ENCODE results near the gene GRAMD1A.

GRAMD1A gene

DNA sequence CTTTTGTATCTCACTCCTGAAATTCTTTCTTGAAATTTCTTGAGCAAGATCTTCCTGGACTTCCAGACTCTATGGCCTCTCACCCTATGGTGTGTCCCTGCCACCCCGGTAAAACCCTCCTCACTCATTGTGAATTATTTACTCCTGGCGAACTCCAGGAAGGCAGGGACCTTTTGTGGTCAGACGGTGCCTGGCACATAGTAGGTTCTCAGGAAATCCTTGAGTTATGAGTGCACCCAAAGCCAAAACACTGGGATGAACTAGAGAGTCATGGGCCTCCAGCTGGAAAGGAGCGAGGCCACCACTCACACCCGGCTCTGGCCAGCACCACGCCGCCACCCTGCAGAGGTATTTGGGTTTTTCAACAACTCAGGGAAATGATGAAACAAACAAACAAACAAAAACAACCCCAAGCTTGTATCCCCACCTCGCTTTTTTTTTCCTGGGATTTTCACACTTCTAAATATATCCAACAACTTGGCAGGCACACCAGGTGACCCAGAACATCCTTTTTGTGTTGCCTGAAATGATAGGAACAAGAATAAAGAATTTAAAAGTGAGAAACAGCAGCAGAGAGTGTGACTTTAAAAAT lies 52.6 kb downstream of the GRAMD1A start:
- FAIRE-seq (no peak), DNase-seq (ENCODE audit: low spot score) (no peak)

DNA sequence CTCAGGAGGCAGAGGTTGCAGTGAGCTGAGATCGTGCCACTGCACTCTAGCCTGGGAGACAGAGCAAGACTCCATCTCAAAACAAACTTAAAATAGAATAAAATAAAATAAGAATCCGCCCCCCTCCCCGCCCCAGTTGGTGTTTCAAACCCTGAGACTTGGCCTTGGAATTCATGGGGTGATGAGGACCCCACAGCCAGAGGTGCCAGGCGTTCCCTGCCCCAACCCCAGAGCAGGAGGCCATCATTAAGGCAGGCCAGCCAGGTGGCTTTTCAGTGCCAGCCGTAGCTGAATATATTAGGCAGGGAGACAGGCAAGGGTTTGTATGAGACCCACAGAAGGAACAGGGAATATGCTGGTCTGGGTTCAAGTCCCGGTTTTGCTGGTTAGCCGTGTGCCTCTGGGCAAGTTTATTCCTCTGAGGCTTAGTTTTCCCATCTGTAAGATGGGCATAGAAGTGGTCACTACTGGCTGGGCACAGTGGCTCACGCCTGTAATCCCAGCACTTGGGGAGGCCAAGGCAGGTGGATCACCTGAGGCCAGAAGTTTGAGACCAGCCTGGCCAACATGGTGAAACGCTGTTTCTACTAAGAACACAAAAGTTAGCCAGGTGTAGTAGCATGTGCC lies 53.7 kb downstream of the GRAMD1A start:
- FAIRE-seq (no peak), DNase-seq (ENCODE audit: low spot score) (no peak)

DNA sequence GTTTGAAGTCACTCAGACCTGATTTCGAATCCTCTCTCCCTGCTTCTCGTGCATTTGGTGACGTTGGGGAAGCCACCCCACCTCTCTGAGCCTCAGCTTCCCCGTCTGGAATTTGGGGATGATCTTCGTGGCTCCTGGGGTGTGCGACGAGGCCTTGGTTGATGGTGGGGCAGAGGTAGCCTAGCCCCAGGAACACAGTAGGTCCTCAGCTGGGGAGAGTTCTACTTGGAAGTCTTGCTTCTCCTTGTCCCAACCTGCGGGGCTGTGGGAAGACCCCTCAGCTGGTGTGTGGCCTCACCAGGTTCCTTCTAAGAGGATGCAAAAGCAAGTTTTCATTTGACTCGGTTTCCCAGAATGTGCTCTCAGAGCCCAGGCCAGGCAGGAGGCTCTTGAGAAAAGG lies 54.5 kb downstream of the GRAMD1A start:
- no peak for FAIRE-seq
- DNase-seq (ENCODE audit: low spot score): no peak

DNA sequence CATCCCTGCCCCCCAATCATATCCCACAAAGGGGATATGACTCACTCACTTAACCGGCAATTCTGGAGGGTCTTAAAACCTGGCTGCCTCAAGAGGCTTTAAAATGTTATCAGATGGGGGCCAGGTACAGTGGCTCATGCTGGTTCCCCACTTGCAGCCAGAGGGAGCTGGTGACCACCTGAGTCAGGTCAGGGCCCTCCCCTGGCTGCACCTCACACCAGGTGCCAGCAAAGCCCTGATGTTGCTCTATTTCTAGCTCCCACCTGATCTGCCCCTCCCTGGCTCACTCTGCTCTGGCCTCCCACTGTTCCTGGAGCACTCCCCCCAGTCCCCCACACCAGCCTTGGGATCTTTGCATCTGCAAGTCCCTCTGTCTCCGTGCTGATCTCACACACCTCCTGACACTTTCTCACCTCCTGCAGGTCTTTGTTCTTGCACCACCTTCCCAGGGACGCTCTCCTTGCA lies 55.6 kb downstream of the GRAMD1A start:
- FAIRE-seq: no peak
- DNase-seq (ENCODE audit: low spot score): no peak

DNA sequence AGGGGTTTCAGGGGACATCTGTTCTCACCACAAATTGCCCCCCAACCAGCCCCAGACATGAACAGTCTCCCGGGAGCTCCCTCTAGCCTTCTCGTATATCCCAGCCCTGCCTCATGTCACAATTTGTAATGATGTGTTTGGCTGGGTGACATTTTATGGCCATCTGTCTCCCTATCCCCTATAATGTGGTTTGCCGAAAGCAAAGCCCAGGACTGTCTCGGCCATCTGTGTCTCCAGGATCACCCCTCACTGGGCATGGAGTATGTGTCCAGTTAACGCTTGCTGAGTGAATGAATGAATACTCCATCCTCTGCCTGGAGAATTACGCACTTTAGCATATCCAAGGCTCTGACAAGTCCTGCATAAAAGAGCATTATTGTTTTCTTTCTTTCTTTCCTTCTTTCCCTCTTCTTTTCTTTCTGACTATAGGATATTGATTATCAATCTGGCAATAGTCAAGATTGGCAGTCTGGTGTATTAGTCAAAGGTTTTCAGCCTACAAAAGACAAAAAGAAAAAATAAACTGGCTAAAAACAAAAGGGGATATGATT lies 56.5 kb downstream of the GRAMD1A start:
- FAIRE-seq: no peak

DNA sequence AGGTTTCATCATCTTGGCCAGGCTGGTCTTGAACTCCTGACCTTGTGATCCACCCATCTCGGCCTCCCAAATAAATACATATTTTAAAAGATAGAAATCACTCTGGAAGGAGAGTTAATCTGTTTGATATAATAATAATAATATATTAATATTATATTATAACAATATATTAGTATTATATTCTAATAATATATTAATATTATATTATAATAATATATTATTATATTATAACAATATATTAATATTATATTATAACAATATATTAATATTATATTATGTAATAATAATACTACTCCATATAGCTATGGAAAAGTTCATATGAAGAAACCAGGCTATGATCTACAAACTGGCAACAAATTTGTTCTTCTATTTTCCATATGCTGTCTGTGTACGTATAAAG lies 58.2 kb downstream of the GRAMD1A start:
- peak; percentile 66 for FAIRE-seq
- DNase-seq (ENCODE audit: low spot score): no peak

More for the DNA sequence above, 56.5 kb downstream of the GRAMD1A start:
- DNase-seq (ENCODE audit: low spot score): no peak

DNA sequence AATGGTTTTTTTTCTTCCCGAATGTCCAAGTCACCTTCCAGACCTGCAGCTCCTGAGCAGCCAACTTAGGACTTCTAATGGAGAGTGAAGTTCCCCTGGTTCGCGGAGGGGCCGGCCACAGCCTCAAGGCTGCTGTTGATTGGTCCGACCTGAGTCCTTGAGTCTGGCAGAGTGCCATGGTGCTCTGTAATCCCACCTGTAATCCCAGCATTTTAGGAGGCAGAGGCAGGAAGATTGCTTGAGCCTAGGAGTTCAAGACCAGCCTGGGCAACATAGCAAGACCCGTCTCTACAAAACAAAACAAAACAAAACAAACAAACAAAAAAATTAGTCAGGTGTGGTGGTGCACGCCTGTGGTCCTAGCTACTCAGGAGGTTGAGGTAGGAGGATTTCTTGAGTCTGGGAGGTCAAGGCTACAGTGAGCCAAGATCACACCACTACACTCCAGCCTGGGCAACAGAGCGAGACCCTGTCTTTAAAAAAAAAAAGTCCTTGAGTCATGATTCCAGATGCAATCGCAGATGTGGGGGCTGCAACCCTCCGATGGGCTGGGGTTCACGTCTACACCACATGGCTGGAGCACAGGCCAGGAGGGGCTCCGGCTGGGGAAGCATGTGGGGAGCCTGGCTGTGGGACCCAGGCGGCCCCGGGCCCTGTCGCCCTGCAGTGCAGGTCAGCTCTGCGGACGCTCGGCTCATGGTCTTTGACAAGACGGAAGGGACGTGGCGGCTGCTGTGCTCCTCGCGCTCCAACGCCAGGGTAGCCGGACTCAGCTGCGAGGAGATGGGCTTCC lies 59.1 kb downstream of the GRAMD1A start:
- FAIRE-seq (no peak), DNase-seq (ENCODE audit: low spot score) (no peak)

DNA sequence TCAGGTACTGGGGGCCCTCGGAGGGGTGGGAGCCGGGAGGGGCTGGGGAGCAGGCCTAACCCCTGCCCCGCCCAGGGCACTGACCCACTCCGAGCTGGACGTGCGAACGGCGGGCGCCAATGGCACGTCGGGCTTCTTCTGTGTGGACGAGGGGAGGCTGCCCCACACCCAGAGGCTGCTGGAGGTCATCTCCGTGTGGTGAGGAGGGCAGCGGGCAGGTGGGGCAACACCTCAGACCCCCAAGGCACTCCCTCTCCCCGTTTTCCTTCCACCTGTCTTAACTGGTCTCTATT lies 59.6 kb downstream of the GRAMD1A start:
- FAIRE-seq (no peak), DNase-seq (ENCODE audit: low spot score) (no peak)

DNA sequence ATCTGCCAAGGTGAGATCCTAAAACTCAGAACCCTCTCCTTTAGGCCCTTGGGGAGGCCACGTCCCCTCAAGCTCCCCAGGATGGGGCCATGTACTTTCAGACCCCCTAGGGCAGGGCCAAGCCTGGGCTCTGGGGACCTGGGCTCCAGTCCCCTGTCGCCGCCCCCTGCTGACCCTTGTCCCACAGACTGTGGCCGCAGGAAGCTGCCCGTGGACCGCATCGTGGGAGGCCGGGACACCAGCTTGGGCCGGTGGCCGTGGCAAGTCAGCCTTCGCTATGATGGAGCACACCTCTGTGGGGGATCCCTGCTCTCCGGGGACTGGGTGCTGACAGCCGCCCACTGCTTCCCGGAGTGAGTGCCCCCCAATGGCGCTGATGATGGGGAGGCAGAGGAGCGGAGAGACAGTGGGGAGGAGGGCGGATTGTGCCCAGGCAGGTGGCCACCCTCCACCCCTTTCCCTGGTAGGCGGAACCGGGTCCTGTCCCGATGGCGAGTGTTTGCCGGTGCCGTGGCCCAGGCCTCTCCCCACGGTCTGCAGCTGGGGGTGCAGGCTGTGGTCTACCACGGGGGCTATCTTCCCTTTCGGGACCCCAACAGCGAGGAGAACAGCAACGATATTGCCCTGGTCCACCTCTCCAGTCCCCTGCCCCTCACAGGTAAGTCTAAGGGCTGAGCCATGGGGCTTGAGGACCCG lies 60.2 kb downstream of the GRAMD1A start:
- DNase-seq (ENCODE audit: low spot score) (no peak), FAIRE-seq (no peak)

DNA sequence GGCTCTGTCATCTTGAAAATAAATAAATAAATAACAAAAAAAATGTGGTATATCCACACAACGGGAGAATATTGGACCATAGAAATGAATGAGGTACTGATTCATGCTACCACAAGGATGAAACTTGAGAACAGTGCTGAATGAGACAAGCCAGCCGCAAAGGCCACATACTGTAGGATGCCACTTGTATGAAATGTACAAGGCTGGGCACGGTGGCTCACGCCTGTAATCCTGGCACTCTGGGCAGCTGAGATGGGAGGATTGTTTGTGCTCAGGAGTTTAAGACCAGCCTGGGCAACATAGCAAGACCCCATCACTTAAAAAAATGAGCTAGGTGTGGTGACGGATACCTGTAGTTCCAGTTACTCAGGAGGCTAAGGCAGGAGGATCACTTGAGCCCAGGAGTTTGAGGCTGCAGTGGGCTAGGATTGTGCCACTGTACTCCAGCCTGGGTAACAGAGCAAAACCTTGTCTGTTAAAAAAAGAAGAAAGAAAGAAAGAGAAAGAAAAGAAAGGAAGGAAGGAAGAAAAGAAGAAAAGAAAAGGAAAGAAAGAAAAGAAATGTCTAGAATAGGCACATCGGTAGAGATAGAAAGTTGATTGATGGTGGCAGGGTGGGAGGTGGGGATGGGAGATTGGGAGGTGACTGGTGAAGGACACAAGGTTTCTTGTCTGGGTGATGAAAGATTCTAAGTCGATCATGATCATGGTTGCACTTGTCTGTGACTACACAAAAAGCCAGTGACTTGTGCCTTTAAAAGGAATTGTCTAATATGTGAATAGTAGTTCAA lies 61.7 kb downstream of the GRAMD1A start:
- no peak for FAIRE-seq
- DNase-seq (ENCODE audit: low spot score): no peak

DNA sequence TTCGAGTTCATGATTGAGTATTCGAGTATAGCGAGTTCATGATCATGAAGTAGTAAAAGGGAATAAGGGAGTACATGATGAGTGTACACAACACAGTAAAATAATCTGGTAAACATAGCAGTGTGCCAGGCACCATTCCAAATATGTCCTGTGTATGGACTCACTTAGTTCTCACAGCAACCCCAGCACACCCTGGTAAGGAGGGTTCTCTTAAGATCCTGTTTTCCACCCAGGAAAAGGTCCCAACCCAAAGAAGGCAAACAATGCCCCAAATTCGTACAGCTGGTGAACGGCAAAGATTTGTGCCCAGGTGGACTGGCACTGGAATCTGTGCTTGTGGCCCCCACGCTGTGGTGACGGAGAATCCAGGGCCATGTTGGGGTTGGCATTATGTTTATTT lies 62.8 kb downstream of the GRAMD1A start:
- DNase-seq (ENCODE audit: low spot score) (no peak), FAIRE-seq (no peak)

DNA sequence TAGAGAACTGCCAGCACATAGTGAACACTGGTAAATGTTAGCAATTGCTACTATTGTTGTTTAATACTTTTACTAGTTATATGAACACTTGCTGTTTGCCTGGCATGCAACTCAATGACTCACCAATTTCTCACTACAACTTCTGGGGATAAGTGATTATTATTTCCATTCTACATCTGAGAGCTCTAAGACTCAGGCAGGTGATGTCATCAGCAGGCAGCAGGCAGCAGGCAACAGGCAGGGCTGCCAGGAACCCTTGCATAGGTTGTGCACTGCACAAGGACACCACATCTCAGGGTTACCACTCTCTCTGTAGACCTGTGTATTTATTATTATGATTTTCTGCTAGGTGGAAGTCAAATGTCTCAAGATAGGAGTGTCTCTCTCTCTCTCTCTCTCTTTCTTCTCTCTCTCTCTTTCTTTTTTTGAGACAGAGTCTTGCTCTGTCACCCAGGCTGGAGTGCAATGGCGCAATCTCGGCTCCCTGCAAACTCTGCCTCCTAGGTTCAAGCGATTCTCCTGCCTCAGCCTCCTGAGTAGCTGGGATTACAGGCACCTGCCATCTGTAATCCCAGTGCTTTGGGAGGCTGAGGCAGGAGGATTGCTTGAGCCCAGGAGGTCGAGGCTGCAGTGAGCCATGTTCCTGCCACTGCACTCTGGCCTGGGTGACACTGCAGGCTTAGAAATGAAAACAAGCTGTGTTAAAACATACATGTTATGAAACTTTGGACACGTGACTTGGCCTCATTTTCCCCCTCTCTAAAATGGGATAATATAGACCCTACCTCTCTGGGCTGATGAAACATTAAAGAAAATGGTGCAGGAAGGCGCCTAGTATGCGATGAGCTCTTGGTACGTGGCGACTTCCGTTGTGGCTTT lies 64.1 kb downstream of the GRAMD1A start:
- DNase-seq (ENCODE audit: low spot score) (no peak), FAIRE-seq (no peak)

DNA sequence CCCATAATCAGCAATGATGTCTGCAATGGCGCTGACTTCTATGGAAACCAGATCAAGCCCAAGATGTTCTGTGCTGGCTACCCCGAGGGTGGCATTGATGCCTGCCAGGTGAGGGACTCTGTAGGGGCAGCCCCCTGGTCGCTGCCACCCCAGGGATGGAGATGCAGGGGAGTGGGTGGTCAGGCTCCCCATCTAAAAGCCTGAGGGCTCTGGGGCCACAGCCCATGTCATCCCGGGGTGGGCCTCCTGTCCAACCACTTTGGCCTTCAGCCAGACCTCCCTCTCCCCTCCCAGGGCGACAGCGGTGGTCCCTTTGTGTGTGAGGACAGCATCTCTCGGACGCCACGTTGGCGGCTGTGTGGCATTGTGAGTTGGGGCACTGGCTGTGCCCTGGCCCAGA lies 65.5 kb downstream of the GRAMD1A start:
- DNase-seq (ENCODE audit: low spot score): no peak
- FAIRE-seq: no peak

DNA sequence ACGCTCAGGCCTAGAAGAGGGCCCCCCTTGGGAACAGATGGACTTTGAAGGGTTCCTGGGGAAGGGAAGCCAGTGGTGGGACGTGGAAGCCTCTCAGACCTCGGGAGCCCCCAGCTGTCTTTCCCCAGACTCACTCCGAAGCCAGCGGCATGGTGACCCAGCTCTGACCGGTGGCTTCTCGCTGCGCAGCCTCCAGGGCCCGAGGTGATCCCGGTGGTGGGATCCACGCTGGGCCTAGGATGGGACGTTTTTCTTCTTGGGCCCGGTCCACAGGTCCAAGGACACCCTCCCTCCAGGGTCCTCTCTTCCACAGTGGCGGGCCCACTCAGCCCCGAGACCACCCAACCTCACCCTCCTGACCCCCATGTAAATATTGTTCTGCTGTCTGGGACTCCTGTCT lies 66.0 kb downstream of the GRAMD1A start:
- DNase-seq (ENCODE audit: low spot score) (no peak), FAIRE-seq (no peak)

DNA sequence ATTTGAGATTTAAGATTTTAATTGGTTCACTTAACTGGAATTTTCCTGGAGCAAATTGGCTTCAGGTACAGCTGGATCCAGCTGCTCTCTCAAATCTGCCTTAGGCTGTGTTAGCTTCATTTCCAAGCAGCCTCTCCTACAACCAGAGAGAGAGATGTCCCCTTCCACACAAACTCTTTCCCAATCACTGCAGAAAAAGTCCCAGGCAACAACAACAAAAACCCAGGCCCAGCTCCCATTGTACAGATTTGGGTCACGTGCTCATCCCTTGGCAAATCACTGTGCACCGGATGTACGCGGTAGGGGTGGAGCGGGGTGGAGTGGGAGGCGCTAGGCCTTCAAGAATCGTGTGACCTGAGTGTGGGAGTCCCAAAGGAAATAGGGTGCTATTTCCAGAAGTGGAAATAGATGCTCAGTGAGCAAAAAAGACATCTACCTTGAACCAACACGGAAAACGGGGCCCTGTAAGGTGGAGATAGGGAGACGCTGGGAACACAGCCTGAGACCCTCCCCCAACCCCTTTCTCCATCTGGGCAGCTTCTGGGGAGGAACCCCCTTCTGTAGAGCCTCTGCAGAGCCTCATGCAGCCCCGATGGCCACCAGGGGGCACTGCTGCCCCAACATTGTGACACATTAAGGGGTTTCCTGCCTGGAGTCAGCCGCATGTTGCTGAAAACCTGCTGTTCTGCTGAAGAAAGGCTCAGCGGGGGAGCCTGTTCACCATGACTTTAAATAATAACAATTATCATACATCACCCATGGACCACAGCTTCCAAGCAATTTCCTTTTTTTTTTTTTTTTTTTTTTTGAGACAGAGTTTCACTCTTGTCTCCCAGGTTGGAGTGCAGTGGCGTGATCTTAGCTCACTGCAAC lies 66.8 kb downstream of the GRAMD1A start:
- no peak for FAIRE-seq

DNA sequence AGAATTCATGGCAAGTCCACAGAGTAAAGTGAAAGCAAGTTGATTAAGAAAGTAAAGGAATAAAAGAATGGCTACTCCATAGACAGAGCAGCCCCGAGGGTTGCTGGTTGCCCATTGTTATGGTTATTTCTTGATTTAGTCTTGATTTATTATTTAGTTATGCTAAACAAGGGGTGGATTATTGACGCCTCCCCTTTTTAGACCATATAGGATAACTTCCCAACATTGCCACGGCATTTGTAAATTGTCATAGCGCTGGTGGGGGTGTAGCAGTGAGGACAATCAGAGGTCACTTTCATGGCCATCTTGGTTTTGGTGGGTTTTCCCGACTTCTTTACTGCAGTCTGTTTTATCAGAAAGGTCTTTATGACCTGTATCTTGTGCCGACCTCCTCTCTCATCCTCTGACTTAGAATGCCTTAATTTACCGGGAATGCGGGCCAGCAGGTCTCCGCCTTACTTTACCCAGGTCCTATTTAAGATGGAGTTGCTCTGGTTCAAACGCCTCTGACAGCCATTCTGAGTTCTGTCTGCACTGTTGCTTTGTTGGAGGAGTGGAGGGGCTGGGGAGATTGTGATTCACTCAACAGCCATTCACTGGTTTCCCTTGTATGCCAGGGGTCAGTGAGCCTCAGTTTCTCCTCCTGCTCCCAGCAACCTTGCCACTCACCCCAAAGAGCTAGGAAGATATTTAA lies 69.0 kb downstream of the GRAMD1A start:
- no peak for FAIRE-seq

More for the DNA sequence above, 66.8 kb downstream of the GRAMD1A start:
- DNase-seq (ENCODE audit: low spot score): peak; percentile 32

DNA sequence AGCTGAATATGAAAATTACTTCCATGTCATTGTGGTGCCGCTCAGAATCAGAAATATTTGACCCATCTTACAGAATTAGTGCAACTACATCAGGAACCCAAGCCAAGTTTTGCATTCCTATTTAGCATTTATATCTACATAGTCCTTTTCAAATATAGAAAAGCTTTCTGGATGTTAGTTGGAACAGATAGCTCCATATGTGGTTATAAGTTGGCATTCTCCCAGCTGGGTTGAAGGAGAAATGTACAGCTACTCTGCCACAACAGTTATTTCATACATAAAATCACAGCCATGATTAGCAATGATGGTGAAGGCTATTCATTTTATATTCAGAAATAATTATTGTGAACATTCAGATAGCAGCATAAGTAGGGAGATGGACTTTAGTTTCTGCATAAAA lies 69.6 kb downstream of the GRAMD1A start:
- no peak for FAIRE-seq

More for the DNA sequence above, 69.0 kb downstream of the GRAMD1A start:
- DNase-seq (ENCODE audit: low spot score): no peak

DNA sequence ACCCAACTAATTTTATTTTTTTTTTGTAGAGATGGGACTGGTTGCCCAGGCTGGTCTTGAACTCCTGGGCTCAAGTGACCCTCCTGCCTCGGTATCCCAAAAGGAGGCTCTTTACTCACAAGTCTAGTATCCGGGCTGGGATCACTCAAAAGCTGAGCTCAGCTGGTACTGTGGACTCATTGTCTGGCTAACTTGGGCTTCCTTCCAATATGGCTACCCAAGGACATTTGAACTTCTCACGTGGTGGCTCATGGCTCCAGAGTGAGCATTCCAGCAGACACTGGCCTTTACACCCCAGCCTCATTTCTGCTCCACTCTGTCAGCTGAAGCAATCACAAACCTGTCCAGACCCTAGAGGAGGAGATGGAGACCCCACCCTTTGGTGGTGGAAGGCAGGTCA lies 70.3 kb downstream of the GRAMD1A start:
- no peak for FAIRE-seq

More for the DNA sequence above, 69.6 kb downstream of the GRAMD1A start:
- DNase-seq (ENCODE audit: low spot score): no peak

More for the DNA sequence above, 70.3 kb downstream of the GRAMD1A start:
- no peak for DNase-seq (ENCODE audit: low spot score)

Measured in RCC 7860 (cell line).